ENCODE measurements around the gene PROX1. TPM values are rescaled to one million over a fixed set of nuclear protein-coding genes. Genes with fewer than 3 reads are reported as not detected.
A peak's percentile ranks its signal among the peaks of the same experiment; 100 is the strongest.

PROX1 gene, protein sequence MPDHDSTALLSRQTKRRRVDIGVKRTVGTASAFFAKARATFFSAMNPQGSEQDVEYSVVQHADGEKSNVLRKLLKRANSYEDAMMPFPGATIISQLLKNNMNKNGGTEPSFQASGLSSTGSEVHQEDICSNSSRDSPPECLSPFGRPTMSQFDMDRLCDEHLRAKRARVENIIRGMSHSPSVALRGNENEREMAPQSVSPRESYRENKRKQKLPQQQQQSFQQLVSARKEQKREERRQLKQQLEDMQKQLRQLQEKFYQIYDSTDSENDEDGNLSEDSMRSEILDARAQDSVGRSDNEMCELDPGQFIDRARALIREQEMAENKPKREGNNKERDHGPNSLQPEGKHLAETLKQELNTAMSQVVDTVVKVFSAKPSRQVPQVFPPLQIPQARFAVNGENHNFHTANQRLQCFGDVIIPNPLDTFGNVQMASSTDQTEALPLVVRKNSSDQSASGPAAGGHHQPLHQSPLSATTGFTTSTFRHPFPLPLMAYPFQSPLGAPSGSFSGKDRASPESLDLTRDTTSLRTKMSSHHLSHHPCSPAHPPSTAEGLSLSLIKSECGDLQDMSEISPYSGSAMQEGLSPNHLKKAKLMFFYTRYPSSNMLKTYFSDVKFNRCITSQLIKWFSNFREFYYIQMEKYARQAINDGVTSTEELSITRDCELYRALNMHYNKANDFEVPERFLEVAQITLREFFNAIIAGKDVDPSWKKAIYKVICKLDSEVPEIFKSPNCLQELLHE
- 14.3 and 17.5 TPM in 2 replicates for total RNA-seq
- long read RNA-seq, full-length matches to known transcripts, result 2 of 10 reads
- long read RNA-seq, partial matches to known transcripts, result 1 of 10 reads
- long read RNA-seq, other reads (novel, unspliced or antisense), result 7 of 10 reads

DNA sequence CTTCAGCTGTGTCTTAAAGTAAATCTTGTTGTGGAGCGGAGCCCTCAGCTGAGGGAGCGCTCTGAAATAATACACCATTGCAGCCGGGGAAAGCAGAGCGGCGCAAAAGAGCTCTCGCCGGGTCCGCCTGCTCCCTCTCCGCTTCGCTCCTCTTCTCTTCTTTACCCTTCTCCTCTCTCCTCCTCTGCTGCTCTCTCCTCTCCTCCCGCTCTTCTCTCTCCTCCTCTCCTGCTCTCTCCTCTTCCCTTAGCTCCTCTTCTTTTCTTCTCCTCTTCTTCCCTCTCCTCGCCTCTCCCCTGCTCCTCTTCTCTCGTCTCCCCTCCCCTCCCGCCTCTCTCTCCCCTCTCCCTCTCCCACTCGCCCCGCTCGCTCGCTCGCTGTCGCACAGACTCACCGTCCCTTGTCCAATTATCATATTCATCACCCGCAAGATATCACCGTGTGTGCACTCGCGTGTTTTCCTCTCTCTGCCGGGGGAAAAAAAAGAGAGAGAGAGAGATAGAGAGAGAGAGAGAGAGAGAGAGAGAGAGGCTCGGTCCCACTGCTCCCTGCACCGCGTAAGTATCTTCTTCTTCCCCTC, at the start of gene PROX1:
Gene PROX1, plus strand, starts transcription at position 47 of the 580 bp plus-strand sequence. CDS start 8,563 bp downstream, outside the sequence.
- no peaks in the 10 kb centered on the region for H3K9me3 Mint-ChIP-seq
- peaks cover 97% of the 10 kb centered on the region for H3K27me3 Mint-ChIP-seq (ENCODE audit: low read depth)
- TF ChIP-seq CTCF (conservative IDR thresholded peaks at IDR 0.05), result peak; percentile 10
- DNase-seq (ENCODE audit: low read depth, low spot score), result peak; percentile 57
- H3K27ac Mint-ChIP-seq (ENCODE audit: unreplicated experiment), result peak within 1 kb of the TSS; percentile 93
- H3K4me3 Mint-ChIP-seq, result peak within 1 kb of the TSS; percentile 98
- no peaks in the 10 kb centered on the region for H3K36me3 Mint-ChIP-seq (ENCODE audit: low read depth)
- peaks cover 68% of the 10 kb centered on the region for H3K4me1 Mint-ChIP-seq

DNA sequence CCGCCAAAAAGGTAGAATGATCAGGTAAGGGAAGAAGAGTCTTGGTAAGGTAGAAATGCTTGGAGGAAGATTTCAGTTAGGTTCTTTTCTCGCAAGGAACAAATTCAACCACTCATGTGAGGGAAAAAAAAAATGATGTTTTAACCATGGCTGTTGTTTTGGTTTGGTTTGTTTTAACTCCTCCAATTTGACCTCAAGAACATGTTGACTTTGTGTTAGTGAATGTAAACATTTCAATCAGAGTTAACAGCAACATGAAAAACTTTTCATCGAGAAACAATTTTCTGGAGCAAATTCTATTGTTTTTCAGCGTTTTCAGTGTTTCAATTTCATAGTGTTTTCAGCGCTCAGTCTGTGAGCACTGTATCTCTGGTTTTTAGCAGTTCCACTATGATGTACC, 49.0 kb upstream of the PROX1 start:
- DNase-seq (ENCODE audit: low read depth, low spot score), result no peak
- Mint-ChIP-seq H3K4me3 (no peak overlapping the region), H3K36me3 (ENCODE audit: low read depth) (no peaks in the 10 kb centered on the region), H3K4me1 (no peaks in the 10 kb centered on the region), H3K27me3 (ENCODE audit: low read depth) (no peaks in the 10 kb centered on the region), H3K27ac (ENCODE audit: unreplicated experiment) (no peak overlapping the region), H3K9me3 (no peaks in the 10 kb centered on the region)
- TF ChIP-seq CTCF (conservative IDR thresholded peaks at IDR 0.05), result no peak

DNA sequence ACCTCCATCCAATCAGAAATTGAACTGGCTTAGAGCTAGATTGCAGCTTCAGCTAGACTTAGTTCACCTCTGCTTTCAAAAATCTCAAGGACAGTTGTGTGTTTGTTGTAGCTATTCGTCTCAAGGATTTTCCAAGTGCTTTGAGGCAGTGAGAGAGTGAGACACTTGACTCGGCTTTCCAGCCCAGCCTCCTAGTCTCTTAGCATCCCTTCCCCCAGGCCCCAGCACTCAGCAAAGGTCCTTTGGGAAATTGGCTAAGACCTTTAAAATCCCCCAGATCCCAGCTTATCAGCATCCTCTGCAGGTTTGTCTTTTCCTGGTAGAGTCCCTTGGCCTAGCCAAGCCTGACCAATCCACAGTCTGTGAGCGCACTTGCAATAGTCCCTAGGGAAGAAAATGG, 47.9 kb upstream of the PROX1 start:
- H3K4me3 Mint-ChIP-seq, result no peak overlapping the region
- H3K4me1 Mint-ChIP-seq, result no peaks in the 10 kb centered on the region
- no peak for DNase-seq (ENCODE audit: low read depth, low spot score)
- no peak overlapping the region for H3K27ac Mint-ChIP-seq (ENCODE audit: unreplicated experiment)
- H3K27me3 Mint-ChIP-seq (ENCODE audit: low read depth), result no peaks in the 10 kb centered on the region
- no peak for TF ChIP-seq CTCF (conservative IDR thresholded peaks at IDR 0.05)
- H3K9me3 Mint-ChIP-seq, result no peaks in the 10 kb centered on the region
- H3K36me3 Mint-ChIP-seq (ENCODE audit: low read depth), result no peaks in the 10 kb centered on the region

DNA sequence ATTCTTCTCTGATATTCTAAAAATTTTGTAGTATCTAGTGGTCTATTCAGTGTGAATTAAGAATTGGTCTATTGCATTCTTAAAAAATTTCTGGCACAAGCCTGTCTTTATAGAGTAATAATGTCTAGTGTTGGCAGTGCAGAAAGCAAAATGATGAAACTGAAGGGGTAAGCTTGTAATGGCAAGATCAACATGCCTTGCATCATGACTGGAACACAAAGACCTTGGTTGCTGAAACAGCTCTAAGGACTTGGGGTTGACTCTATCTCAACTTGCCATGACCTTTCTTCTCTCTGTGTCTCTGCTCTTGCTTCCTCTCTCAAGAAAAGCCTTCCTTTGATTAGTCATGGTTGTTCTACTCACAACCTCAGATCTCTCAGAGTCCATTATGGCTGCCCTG, 46.8 kb upstream of the PROX1 start:
- no peak for TF ChIP-seq CTCF (conservative IDR thresholded peaks at IDR 0.05)
- Mint-ChIP-seq H3K27me3 (ENCODE audit: low read depth) (no peaks in the 10 kb centered on the region), H3K9me3 (no peaks in the 10 kb centered on the region), H3K4me3 (no peak overlapping the region), H3K36me3 (ENCODE audit: low read depth) (no peaks in the 10 kb centered on the region), H3K4me1 (no peaks in the 10 kb centered on the region), H3K27ac (ENCODE audit: unreplicated experiment) (no peak overlapping the region)
- no peak for DNase-seq (ENCODE audit: low read depth, low spot score)

GRCh38 chr1:213942061-213942460, 45.7 kb upstream of the PROX1 start:
- Mint-ChIP-seq H3K36me3 (ENCODE audit: low read depth) (no peaks in the 10 kb centered on the region), H3K9me3 (no peaks in the 10 kb centered on the region), H3K27me3 (ENCODE audit: low read depth) (no peaks in the 10 kb centered on the region), H3K27ac (ENCODE audit: unreplicated experiment) (no peak overlapping the region), H3K4me1 (no peaks in the 10 kb centered on the region), H3K4me3 (no peak overlapping the region)
- no peak for DNase-seq (ENCODE audit: low read depth, low spot score)
- no peak for TF ChIP-seq CTCF (conservative IDR thresholded peaks at IDR 0.05)
